GM12891 (cell line): ENCODE results near the gene MCUR1.

Experiments used
- DNase-seq: peaks from one replicate; pipeline ENCODE4 v3.0.0; 2011; ENCODE audit warnings: low spot score; ENCODE audit not compliant: insufficient read length
- FAIRE-seq: peaks from 2 replicates; lab custom pipeline; 2011; peaks lifted over from hg19 to GRCh38; lab: Jason Lieb, UNC
- PAX5 ChIP-seq: IDR thresholded peaks from 2 replicates; pipeline ENCODE4 v1.6.1; 2011; ENCODE audit warnings: low read length, moderate library complexity, mild to moderate bottlenecking; ENCODE audit not compliant: insufficient read depth, severe bottlenecking
- POLR2A ChIP-seq: IDR thresholded peaks from 2 replicates; pipeline ENCODE4 v1.6.1; 2011; ENCODE audit warnings: low read depth, low read length, control low read depth
- POLR2AphosphoS5 ChIP-seq: IDR thresholded peaks from 2 replicates; pipeline ENCODE4 v1.6.1; 2011; ENCODE audit warnings: low read depth, low read length, control low read depth
- POU2F2 ChIP-seq: IDR thresholded peaks from 2 replicates; pipeline ENCODE4 v1.6.1; 2011; ENCODE audit warnings: low read depth, mild to moderate bottlenecking, control low read depth, low read length, moderate library complexity
- SPI1 ChIP-seq: IDR thresholded peaks from 2 replicates; pipeline ENCODE4 v1.6.1; 2011; ENCODE audit warnings: low read depth, low read length, control low read depth
- TAF1 ChIP-seq: IDR thresholded peaks from 2 replicates; pipeline ENCODE4 v1.6.1; 2011; ENCODE audit warnings: low read depth, low read length, control low read depth

MCUR1 gene

DNA sequence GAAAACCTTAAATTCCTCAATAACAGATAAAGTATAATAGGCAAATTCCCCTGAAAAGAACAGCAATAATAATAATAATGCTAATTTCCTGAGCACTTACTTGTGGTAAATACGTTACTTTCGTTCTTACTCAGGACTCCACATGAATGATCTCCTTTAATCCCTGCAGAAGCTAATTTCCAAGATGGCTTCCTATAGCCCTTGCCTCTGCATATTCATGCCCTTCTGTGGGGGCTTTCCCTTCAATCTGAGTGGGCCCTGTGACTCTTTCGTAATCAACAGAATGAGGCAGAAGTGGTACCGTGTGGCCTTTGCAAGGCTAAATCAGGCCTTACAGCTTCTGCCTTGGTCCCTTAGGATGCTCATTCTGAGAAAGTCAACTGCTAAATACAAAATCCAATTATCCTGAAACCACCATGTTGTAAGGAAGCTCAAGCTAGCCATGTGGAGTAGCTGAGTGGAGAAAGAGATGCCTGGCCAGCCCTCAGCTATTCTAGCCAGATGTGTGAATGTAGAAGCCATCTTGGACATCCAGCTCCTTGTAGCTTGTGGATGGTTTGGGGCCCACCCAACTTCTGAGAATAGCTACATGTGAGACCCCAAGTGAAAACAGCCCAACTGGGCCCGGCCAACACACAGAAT is 50.5 kb downstream of the MCUR1 start:
- TF ChIP-seq POLR2A = no peak
- TF ChIP-seq POU2F2 = peak; percentile 100
- TF ChIP-seq SPI1 = no peak
- no peak for TF ChIP-seq POLR2AphosphoS5
- no peak for TF ChIP-seq PAX5
- no peak for TF ChIP-seq TAF1
- DNase-seq = no peak
- peak; percentile 45 for FAIRE-seq

DNA sequence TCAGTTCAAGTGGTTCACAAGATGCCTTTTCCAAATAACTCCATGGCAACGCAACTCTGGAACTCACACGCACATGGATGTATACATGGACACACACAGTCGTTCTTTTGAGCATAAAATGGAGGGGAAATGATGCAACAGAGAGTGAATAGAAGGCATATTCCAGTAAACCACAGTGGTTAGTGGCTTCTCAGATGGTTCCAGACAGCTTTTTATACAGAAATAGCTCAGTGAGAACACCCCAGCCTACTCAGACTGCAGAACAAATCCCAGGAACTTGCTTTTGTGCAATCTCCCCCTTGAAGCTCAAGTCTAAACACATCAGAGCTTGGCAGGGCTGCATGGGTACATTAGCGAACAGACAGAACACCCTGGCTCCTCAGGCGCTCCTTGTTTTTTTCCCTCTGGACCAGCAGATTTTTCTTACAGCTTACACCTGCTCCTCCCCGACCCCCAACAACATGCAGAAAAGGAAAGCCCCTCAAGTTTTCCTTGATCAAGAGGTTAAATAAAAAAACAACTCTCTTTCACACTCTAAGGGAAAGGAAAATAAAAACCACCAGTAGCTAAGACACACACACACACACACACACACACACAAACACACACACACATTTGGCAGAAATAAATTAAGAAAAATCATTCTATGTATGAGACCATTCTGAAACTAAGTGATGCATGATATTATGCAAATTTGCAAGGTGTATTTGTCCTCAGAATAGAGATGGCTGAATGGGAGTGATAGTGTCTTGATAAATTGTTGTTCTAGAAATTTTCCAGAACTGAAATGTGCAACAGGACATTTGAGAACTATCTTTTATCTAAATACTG is 51.5 kb downstream of the MCUR1 start:
- DNase-seq = no peak
- no peak for TF ChIP-seq PAX5
- no peak for TF ChIP-seq SPI1
- no peak for TF ChIP-seq TAF1
- TF ChIP-seq POLR2AphosphoS5 = no peak
- no peak for TF ChIP-seq POU2F2
- FAIRE-seq = no peak

DNA sequence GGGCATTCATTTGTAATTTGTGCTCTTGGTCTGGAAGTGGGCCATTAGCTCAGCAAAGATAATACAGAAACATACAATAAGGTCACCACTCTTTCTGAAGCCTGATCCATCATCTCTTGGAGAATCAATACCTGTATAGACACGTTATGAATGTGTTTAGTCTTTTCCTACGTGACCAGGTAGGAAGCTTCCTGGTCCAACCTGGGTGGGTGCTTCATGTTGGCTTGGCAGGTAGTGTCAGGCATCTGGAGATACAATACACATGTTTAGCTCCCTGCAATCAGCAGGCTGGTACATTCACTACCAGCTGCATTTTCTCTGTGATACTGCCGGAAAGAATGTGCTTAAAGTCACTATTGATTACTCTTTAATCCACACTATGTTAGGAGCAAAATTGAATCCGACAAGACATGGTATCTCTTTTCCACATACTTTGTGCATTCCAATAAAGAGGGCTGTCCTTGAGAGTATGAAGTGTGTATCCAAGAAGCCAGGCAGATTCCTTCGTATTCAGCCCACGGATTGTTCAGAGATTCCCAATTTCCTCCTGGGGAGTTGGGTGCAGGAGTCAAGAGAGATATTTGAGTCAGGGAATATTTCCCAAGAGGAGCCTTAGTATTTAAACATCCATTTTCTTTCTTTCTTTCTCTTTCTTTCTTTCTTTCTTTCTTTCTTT is 52.9 kb downstream of the MCUR1 start:
- TF ChIP-seq POLR2A (no peak), POU2F2 (no peak), SPI1 (no peak)
- DNase-seq (no peak), FAIRE-seq (no peak)

DNA sequence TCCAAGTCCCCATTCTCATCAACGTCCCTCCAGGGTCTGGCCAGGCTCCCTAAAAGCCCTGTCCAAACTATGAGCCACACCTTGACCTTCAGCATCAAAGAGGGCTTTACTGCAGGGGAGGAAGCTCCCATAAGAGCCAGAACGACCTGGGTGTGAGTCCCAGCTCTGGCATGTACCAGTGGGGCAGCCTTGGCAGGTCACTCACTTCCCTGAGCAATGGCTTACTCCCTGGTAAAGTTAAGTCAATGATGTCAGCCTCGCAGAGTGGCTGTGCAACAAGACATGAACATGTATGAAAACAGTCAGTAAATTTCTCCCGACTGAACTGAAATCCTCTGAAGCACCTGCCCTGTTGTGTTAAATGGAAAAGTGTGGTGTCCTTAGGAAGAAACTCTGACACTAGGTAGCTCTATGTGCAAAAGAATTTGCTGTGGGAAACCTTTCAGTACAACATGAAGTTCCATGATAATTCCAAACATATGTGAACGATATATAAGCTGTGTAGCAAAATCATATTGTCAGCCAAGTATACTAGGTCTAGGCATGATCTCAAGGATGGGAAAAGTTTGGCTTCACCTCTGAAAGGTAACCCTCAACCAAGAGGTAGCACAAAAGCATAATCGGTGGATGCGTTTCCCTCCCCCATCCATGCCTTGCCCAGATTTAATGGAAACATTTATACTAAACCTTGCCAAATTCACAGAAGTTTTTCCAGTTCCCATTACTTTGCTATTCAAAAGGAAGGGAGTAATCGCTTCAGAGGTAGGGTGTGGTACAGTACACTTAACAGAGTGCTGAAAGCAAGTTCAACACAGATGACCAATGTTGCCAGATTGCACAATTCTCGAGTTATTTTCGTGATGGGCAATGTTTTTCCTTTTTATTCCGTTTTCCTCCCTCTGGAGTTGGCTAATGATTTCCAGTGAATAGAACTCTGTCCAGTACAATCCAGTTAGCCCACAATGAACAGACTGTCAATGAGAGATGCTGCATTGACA is 53.8 kb downstream of the MCUR1 start:
- FAIRE-seq (no peak), DNase-seq (no peak)
- TF ChIP-seq POLR2AphosphoS5 = no peak
- TF ChIP-seq POLR2A = no peak
- no peak for TF ChIP-seq PAX5
- TF ChIP-seq TAF1 = no peak
- TF ChIP-seq POU2F2 = no peak
- TF ChIP-seq SPI1 = no peak

DNA sequence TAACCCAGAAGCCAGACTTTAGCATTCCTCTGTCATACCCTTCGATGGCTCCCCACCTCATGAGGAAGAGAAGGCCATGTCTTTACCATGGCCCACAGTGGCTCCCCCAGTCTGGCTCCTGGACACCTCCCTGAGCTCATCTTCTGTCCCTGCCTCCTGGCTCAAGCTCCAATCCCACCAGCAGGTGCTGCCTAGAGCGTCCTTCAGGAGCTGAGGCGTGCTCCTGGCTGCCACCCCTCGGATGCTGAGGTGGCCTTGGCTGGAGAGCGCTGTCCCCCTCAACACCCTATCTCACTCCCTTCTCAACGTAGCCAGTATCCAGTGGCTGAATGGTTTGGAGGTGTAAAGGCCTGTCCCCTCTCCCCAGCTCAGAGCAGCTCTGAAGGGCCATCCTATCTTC is 55.3 kb downstream of the MCUR1 start:
- FAIRE-seq = no peak
- no peak for TF ChIP-seq SPI1
- no peak for TF ChIP-seq POU2F2
- TF ChIP-seq POLR2A = no peak
- TF ChIP-seq TAF1 = no peak
- TF ChIP-seq PAX5 = no peak
- TF ChIP-seq POLR2AphosphoS5 = no peak
- DNase-seq = no peak

DNA sequence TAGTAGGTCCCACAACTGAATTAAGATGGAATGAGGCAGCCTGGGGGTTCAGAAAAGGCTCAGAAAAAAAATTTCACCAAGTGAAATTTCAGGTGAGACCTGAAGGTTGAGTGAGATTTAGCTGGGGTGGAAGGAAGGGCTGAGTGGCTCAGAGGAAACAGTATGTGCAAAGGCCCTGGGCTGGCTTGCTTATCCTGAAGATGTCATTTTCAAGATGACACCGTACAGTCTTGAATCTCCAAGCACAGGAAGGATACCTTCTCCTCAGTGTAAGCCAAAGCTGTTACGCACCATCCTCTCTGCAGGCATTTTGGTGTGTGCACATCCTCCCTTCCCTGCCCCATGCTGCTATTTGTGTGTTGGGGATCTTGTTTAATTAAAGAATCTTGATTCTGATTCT is 59.7 kb downstream of the MCUR1 start:
- DNase-seq (no peak), FAIRE-seq (no peak)
- TF ChIP-seq POLR2AphosphoS5 (no peak), SPI1 (no peak), POLR2A (no peak), POU2F2 (no peak), PAX5 (no peak), TAF1 (no peak)

DNA sequence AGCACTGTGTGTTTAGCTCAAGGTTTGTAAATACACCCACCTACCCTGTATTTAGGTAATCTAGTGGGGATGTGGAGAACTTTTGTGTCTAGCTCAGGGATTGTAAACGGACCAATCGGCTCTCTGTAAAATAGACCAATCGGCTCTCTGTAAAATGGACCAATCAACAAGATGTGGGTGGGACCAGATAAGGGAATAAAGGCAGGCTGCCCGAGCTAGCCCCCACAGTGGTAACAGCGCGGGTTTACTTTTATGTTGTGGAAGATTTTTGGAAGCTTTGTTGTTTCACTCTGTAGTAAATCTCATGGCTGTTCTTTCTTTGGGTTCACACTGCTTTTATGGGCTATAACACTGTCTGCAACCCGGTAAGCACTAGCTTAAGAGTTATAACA is 70.6 kb downstream of the MCUR1 start:
- DNase-seq (no peak), FAIRE-seq (no peak)
- TF ChIP-seq SPI1 = no peak
- TF ChIP-seq POU2F2 = no peak
- TF ChIP-seq PAX5 = no peak
- TF ChIP-seq POLR2A = no peak
- TF ChIP-seq TAF1 = no peak
- no peak for TF ChIP-seq POLR2AphosphoS5

DNA sequence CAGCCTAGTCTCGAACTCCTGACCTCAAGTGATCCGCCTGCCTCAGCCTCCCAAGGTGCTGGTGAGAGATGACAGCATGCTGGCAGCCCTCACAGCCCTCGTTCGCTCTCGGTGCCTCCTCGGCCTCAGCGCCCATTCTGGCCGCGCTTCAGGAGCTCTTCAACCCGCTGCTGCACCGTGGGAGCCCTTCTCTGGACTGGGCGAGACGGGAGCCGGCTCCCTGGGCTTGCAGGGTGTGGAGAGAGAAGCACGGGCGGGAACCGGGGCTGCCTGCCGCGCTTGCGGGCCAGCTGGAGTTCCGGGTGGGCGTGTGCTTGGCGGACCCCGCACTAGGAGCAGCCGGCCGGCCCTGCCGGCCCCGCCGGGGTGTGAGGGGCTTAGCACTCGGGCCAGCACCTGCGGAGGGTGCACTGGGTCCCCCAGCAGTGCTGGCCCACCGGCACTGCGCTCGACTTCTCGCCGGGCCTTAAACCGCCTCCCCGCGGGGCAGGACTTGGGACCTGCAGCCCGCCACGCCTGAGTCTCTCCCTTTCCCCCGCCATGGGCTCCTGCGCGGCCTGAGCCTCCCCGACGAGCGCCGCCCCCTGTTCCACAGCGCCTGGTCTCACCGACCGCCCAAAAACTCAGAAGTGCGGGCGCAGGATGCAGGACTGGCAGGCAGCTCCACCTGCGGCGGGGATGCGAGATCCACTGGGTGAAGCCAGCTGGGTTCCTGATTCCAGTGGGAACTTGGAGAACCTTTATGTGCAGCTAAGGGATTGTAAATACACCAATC is 71.2 kb downstream of the MCUR1 start:
- DNase-seq (no peak), FAIRE-seq (no peak)
- TF ChIP-seq SPI1 (no peak), POU2F2 (no peak), TAF1 (no peak), PAX5 (no peak), POLR2A (no peak), POLR2AphosphoS5 (no peak)

DNA sequence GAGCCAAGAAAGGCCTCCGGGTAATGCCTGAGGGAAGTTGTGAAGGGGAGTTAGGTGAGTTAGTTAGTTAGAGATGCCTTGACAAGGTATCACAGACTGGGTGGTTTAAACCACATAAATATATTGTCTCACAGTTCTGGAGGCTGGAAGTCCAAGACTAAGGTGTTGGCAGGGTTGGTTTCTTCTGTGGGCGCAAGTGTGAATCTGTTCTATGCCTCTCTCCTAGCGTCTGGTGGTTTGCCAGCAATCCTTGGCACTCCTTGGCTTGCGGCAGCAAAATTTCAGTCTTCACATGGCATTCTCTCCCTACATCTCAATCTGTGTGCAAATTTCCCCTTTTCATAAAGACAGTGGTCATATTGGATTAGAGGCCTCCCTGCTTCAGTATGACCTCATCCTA is 73.0 kb downstream of the MCUR1 start:
- no peak for DNase-seq
- TF ChIP-seq POU2F2 (no peak), POLR2AphosphoS5 (no peak), SPI1 (no peak), PAX5 (no peak), TAF1 (no peak), POLR2A (no peak)
- FAIRE-seq = no peak
